KG1 (cell line): ENCODE data around the gene IL2RA.
"Not testable (repeated sequence)": the region's sequence is repeated elsewhere in the genome, so short reads cannot be mapped to it uniquely, and the experiment has no call there.

ENCODE experiments used
- DNase-seq: peaks from one replicate; lab custom pipeline; 2025; lab: John Stamatoyannopoulos, UW

IL2RA gene

DNA sequence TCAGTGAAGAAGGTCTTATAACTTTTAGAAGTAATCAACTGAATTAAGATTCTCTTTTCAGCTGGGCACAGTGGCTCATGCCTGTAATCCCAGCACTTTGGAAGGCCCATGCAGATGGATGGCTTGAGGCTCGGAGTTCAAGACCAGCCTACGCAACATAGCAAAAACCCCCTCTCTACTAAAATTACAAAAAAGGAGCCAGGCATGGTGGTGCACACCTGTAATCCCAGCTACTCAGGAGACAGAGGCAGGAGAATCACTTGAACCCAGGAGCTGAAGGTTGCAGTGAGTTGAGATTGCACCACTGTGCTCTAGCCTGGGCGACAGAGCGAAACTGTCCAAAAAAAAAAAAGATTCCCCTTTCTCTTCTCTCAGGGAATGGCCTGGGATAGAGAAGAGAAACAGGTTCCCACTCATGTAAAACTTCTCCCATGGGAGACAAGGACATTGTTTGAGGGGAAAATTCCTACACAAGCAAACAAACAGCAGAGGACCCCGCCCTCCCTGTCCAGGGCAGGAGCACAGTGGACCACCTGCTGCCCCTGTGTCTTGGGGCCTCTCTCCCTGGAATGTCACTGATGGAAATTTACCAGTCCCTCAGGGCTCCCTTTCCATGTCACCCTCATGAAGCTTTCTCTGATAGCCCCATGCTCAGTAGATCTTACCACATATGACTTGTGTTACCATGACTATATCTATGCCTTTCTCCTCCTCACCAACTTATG lies 5.6 kb downstream of the IL2RA start:
- DNase-seq, result no peak

DNA sequence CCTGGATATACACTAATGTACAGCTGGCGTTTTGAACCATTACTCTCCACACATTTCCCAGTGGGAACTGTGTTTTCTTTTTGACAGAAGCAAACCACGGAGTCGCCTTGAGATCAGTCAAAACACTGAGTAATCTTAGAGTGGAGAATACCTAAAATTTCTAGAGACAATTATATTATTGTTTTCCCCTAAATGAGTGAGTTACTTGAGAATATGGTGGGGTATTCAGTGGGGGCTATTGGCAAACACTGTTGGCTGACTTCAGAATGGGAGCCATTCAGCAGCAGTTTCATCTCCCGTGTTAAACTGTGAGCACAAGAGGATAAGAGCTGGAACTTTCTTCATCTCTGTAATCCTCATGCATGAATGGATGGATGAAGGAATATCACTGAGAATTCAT lies 6.2 kb downstream of the IL2RA start:
- no peak for DNase-seq

DNA sequence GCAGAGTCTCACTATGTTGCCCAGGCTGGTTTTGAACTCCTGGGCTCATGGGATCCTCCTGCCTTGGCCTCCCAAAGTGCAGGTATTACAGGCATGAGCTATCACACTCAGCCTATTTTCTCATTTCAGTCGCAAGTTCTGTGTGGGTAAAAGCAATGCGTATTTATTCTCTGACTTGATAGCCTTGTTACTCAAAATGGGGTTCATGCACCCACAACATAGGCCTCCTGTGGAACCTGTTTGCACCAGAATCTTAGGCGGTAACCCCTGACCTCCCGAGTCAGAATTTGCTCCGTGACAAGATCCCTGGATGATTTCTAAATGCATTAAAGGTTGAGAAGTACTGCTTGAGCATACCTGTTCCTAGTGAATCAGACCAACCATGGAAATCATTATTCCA lies 7.3 kb downstream of the IL2RA start:
- DNase-seq, result no peak

DNA sequence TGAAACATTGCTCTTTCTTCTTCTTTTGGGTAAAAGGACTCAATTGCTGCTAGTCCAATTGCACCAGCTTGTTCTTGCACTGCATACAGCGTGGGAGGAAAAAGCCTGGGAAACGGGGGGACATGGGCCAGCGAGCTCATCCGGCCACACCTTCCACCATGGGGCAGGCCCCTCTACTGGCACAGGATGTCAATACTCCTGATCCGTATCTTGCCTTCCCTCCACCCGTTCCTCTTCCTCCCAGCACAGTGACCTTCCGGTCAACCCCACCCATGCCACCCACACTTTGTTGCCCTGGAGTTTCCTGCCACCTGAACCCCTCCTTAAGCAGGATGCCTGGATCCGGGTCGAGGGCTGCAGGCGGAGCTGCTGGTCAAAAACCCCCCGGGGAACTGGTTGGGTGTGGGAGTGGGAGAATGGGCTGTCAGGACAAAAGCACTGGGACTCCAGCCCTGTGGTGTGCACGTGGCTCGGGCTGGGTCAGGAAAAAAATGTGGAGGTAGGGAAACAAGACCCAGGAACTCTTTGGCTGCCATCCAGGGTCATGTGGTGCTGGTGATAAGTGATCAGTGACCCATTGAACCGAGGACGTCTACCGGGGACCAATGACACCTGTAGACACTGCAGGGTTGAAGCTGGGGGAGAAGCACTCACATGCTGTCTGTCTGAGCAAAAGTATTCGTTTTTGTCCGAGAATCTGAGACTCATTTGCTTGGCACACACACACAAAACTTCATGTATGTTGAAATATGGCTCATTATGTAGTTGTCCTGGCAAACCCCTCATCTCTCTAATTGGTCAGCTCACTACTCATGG lies 8.1 kb downstream of the IL2RA start:
- no peak for DNase-seq

DNA sequence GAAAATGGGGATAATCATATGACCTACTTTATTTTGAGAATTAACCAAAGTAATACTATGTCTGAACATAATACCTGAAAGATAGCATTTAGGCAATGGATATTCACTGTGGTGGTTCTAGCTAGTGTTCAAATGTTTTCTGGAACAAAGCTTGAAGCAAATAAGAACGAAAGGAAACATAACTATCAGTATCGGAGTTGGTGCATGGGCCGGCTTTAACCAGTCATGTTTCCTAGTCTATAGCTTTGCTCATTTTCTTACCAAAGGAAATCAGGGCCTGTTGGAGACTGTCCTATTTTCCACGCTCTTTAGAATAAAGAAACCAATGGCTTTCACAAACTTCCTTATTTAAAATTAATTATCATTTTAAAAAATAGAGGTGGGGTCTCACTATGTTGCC lies 8.9 kb downstream of the IL2RA start:
- DNase-seq, result no peak

DNA sequence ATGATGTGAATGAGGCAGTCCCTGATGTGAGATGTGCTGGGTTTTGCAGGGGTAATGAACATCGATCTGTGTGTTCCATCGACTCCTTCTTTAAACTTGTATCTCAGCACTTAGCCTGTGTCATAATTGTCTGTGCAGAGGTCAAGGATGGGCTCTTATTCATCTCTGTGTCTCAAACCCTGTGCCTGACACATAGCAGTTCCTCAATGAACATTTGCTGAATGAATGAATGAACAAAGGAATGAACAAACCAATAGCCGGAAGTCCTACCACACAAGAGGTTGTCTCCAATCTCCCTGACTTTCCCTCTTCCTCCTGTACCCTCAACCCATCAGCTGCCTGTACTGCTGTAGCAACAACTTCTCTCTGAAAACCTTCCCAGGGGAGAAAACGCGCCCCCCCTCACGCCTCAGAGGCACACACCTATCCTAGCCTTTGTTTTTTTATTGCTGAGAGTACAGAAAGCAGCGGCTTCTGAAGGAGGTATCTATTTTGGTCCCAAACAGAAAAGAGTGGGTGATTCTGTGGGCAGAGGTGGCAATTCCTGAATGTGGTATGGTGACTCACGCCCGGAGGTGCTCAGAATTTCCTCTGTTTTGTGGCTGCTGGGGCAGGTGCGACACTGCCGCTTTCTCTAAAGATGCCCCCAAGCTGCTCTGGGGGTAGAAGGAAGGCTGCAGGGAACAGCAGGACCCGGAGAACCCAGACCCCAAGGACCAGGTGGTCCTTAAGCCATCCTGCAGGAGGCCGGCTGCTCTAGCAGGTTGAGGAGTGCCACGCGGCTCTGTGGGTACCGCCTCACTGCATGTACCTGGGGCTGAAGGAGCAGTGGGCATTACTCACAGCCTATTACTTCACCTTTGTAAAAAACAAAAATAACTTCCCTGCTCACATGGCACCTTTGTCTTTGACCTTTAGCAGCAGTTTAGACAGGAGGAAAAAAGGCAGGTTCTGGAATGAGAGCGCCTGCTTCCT lies 9.6 kb downstream of the IL2RA start:
- no peak for DNase-seq

DNA sequence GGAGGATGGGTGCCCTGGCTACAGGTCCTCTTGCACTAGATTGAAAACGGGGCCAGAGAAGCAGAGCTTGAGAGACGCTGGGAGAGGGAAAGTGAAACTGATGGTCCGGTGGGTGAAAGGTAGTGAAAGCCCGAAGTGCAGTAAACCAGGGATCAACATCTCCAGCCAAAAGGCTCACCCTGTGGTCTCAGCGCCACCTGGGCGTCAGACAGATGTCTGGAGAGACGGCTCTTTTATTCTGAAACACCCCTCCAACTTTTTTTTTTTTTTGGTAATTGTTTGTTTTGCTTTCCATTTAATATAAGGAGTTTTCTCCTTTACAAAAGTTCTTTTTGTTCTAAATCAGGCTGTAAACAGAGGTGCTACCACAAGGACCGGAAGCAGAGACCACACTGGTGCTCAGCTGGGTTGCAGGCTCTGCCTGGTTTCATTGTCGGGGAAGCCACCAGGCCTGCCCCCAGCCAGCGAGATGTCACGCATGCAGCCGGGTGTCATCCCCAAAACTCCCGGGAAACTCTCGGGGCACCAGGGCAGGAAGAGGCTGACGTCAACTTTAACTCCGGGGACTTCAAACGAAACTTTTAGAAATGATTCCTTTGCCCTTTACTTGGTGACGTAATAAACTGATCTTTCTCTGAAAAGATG lies 11.2 kb downstream of the IL2RA start:
- no peak for DNase-seq

DNA sequence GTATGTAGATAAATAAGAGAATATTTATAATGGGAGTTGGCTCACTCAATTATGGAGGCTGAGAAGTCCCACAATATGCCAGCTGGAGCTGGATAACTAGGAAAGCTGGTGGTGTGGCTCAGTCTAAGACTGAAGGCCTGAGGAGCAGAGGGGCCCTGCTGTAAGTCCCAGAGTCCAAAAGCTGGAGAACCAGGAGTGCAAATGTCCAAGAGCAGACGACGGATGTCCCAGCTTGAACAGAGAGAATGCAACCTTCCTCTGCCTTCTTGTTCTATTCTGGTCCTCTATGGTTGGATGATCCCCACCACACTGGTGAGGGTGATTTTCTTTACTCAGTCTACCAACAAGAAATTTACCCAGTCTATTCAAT lies 13.2 kb downstream of the IL2RA start:
- no peak for DNase-seq

DNA sequence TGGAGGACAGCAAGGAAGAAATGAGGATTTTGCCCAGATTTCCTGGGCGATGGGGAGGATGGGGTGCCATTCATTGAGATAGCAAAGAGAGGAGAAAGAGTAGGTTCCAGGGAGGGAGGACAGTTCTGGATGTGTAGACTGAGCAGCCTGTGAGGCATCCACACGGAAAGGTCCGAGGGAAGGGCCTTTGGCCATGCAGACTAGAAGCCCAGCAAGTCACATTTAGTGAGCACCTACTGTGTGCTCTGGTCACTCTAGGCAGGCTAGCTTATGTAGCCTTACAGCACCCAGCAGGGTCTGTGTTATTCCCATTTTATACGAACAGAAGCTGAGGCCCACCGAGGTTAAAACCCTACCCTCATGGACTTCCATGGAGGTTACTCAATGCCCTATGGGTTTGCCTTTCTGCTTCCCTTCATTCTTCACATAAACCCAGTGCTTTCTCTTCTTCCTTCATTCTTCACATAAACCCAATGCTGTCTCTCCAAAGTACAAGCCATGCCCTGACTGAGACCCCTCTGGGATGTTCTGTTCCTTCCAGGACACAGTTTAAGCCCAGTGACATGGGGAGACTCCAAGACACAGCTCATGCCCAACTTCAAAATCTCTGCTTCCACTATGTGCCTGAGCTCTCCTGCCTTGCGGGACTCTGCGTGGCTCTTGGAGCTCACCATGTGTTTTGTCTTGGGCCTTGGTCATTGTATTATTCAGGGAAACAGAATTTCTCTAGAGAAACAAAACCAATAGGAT lies 13.7 kb downstream of the IL2RA start:
- no peak for DNase-seq

DNA sequence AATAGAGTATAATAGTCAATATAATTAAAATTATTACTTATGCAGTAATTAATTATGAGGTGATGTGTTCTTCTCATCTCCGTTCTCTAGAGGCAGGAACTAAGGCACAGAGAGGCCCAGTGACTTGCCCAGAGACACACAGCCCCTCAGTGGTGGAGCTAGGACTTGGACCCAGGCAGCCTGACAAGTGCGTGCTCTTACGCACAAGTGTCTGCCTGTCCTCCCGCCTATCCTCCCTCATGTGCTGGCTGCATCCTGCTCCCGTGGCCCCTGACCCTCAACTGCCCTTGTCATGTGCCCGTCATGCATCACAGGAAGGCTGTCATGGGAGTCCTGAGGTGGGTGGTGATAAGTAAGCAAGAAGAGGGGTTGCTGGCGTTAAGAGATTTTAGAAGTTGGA lies 14.3 kb downstream of the IL2RA start:
- DNase-seq, result no peak

DNA sequence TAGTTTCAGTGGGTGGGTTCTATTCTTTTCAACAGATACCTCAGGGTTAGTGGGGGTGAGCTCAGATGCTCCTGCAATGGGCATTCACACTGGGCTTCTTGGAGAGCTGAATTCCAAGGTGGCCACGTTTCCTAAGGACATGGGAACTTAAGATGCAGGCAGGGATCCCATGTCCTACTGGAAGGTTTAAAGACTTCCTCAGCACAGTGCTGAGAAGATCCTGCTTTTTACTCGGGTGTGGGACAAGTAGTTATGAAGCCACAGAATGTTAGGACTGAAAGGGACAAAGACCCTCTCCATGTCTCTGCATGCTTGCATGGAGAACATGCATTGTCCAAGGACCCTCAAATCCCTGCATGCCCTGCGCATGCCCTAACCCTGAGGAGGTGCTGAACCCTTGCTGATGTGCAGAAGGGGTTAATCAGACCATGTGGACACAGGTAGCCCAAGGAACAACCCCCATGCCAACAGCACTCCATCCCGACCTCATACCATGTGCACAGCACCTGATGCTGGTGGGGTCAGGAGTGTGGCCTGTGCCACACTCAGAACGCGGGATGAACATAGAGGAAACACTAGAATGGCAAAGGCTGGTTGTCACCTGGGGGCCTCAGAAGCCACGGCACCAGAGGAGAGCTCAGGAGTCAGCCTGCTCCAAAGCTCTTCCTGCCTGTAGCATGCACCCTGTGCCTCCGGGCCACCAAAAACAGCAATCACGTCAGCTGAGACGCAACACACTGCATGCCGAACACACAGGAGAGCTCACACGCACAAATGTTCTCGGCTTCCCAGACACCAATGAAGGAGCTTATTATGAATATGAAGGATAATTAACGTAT lies 15.2 kb downstream of the IL2RA start:
- DNase-seq, result no peak

DNA sequence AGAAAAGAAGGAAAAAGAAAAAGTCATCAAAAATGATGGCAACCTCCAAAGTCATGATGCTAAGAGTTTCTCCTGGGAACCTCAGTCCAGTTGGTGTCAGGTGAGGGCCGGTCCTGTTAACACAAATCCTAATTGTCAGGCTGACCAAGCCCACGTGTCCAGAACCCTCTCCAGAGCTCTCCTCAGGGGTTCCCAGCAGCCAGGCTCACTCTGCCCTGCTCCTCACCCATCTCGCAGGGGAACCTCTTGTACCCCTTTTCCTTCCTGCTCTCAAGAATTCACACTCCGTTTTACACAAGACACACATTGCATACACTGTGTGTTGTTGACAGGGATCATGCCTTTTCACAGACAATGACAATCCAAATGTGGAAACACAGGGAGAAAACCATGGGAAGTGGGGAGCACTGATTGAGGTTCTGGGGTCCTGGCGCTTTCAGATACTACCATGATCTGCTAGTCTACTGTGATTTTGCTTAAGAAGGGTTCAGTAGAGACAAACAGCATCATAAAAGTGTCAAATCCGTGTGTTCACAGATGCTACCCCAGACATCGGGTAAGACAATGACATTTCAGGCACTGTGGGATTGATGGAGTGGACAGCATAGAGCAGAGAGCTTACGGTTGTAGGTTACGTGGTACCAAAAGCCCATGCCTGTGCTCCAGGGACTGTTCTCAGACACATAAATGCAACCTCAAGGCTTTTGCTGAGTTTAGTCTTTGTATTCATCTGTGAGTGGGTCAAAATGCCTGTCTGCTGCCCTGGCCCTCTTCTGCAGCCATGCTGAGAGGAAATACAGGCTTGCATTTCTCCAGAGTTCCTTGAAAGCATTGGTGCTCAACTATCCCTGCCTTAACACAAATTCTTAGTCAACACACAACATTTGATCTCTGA lies 16.0 kb downstream of the IL2RA start:
- no peak for DNase-seq

DNA sequence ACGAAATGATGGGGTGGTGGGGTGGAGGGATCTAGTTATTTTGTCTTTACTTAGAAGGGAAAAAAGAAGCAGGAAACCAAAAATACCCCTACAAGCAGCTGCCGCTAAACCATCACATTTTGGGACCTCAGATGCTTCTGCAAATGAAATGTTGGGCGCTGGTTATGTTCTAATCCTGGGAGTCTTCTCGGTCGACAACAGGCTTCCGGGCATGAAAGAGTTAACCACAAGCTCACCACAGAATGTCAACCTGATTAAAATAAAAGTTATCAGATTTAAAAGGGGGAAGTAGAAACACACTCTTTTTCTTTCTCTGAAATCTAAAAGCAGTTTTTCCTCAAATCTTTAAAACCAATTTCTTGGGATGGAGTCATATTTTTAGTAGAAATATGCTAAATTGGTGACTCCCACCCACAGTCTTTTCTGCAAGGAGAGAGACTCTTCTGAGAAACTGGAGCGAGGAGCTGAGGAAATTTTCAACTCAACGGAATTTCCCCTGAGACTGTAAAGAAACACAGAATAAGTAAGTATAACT lies 16.8 kb downstream of the IL2RA start:
- DNase-seq, result peak; percentile 44

DNA sequence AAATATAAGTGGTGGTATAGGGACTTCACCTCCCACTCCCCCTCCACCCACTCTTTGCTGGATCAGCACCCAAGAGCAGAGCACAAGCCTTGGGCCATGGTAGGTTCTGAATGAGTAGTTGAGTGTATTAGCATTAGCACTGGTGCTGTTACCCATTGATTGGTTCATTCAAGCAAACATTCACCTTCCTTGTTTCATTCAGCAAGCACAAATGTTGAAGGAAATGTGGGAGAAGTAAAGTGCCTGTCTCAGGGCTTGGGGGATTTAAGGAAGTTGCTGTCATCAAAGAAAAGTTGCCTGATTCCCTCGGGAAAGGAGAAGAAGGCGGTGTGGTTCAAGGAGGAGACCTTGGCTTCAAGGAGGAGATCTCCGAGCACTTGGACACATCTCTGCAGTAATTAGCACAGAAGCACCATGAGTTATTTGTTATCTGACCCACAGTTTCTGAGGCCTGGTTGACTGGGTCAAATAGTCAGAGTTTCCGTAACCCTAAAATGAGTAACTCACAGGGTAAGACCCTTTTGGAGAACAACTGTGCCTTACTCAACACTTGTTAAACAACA lies 17.3 kb downstream of the IL2RA start:
- no peak for DNase-seq

DNA sequence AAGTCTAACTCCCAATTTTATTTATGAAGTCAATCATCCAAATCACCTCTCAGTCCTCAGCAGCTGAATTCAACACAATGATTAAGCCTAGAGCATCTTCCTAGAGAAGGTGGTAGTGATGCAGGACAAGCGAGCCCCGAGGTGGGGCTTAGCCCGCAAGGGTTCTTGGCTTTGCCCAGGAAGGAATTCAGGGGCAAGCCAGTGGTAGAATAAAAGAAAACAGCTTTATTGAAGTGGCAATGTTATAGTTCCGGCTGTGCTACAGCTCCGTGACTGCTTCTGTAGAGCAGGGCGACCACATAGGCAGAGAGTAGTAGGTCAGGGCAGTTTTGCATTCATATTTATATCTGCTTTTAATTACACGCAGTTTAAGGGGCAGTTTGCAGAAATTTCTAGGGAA lies 18.1 kb downstream of the IL2RA start:
- no peak for DNase-seq

DNA sequence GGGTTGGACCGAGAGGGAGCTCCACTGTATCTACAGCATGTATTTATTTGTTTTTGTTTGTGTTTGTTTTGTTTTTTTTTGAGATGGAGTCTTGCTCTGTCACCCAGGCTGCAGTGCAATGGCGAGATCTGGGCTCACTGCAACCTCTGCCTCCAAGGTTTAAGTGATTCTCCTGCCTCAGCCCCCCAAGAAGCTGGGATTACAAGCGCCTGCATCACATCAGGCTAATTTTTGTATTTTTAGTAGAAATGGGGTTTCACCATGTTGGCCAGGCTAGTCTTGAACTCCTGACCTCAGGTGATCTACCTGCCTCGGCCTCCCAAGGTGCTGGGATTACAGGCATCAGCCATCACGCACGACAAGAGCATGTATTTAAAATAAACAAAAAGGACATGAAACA lies 18.8 kb downstream of the IL2RA start:
- not testable (repeated sequence) for DNase-seq

DNA sequence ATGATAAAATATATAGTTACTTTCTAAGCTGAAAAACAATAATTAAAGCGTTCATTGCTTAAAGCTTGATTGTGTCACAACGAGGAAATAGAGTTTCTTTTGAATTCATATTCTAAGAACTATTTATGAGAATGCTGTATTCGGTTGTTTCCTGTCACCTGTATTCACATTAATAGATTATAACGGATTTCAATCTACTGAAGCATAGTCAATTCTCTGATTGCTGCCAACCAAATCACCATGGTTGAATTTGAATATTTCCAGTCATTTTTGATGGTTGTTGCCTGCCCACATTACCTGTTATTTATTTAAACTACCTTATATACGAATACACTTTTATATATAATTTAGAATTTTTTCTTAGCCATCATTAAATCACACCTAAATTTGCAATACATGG lies 22.0 kb downstream of the IL2RA start:
- no peak for DNase-seq

DNA sequence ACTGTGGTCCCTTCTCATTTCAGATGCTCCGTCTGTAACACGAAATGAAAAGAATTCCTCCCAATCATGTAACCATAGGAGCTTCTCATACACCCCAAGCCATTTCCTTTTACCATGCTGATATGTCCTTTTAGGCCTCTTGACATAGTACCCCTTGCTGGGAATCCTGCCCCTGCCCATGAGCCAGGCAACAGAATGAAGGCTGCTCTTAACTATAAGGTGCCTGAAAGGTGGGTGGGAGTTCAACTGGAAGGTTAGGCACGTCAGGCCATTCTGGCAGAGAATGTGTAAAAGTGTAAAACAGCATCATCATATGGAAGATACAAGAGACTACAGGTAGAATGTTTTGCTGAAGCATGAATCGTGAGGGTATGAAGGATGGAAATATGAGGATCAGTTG lies 22.5 kb downstream of the IL2RA start:
- no peak for DNase-seq
